Measurements from ENCODE around the gene ITGB5. TPM values are rescaled to one million over a fixed set of nuclear protein-coding genes. Genes with fewer than 3 reads are reported as not detected.
A peak's percentile ranks its signal among the peaks of the same experiment; 100 is the strongest.

ITGB5 gene
- total RNA-seq, 4 donors from 2014 or later, result 114 to 217 (median 193) TPM

GRCh38 chr3:124770336-124771082, 116.7 kb downstream of the ITGB5 start:
- Histone ChIP-seq H3K27ac (peak overlapping the region in 2 of 4 donors; percentile 44 to 61), H3K4me1 (peaks cover 0 to 59% (median 34%) of the 10 kb centered on the region in 4 donors), H3K27me3 (no peaks in the 10 kb centered on the region), H3K9me3 (no peaks in the 10 kb centered on the region), H3K36me3 (peaks cover 0 to 41% (median 0%) of the 10 kb centered on the region in 3 donors), H3K4me3 (no peak overlapping the region)
- DNase-seq (ENCODE audit: low spot score in 2 of 2), result no peak
- 50 to 64% methylated on average over 9 to 10 of the region's 10 CpGs for WGBS, 2 donors
- TF ChIP-seq EP300 (IDR thresholded peaks at IDR 0.05), result no peak
- TF ChIP-seq POLR2A (IDR thresholded peaks at IDR 0.05), result no peak
- no peak for TF ChIP-seq CTCF (IDR thresholded peaks at IDR 0.05)

DNA sequence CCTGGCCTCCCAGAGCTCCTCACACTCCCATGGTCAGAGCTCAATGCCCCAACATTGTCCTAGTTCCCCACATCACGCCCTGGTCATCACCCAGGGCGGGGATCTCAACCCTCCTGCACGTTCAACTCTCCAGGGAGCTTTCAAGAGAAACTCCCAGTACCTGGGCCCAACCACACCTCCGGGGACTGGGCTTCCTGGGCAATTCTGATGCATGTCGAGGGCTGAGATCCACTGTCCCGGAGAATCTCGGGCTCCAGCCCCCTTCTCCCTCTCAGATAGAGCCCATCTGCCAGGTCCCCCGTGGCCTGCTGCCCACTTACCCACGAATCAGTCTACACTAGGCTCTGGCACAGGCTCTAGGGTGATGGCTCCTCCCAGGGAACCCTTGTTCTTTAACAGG, 117.7 kb downstream of the ITGB5 start:
- Histone ChIP-seq H3K27me3 (no peaks in the 10 kb centered on the region), H3K4me3 (no peak overlapping the region), H3K36me3 (peaks cover 0 to 52% (median 0%) of the 10 kb centered on the region in 3 donors), H3K9me3 (no peaks in the 10 kb centered on the region), H3K4me1 (peaks cover 0 to 53% (median 26%) of the 10 kb centered on the region in 4 donors), H3K27ac (no peak overlapping the region)
- TF ChIP-seq POLR2A (IDR thresholded peaks at IDR 0.05), result no peak
- TF ChIP-seq EP300 (IDR thresholded peaks at IDR 0.05), result no peak
- TF ChIP-seq CTCF (IDR thresholded peaks at IDR 0.05), result no peak
- WGBS, 2 donors, result 94 to 95% methylated on average over 9 of the region's 9 CpGs
- DNase-seq (ENCODE audit: low spot score in 2 of 2), result no peak

DNA sequence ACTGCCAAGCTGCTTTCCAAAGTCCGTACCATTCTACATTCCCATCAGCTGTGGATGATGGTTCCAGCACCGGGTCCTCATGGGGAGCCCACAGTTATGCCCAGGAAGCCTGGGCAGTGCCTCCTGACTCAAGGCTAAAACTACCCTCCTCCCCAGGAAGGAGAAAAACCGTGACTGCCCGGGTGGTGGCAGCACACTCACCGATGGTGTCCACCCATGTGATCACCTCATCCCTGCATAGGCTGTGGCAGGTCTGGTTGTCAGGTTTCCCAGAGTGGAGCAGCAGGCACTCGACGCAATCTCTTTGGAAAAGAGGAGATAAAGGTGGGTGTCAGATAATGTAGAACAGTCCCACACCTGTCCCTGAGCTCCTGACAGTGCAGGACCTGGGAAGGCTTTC, 118.4 kb downstream of the ITGB5 start:
- peaks cover 0 to 58% (median 0%) of the 10 kb centered on the region in 3 donors for H3K36me3 ChIP-seq
- DNase-seq (ENCODE audit: low spot score in 2 of 2), result no peak

GRCh38 chr3:124767691-124768090, 119.5 kb downstream of the ITGB5 start:
- Histone ChIP-seq H3K27ac (no peak overlapping the region), H3K27me3 (no peaks in the 10 kb centered on the region), H3K4me3 (no peak overlapping the region), H3K36me3 (peaks cover 0 to 69% (median 0%) of the 10 kb centered on the region in 3 donors), H3K4me1 (peaks cover 0 to 35% (median 20%) of the 10 kb centered on the region in 4 donors), H3K9me3 (no peaks in the 10 kb centered on the region)
- 94 to 95% methylated on average over 4 to 6 of the region's 6 CpGs for WGBS, 2 donors
- TF ChIP-seq POLR2A (IDR thresholded peaks at IDR 0.05) (no peak), CTCF (IDR thresholded peaks at IDR 0.05) (no peak), EP300 (IDR thresholded peaks at IDR 0.05) (no peak)
- no peak for DNase-seq (ENCODE audit: low spot score in 2 of 2)

More for the DNA sequence above, 118.4 kb downstream of the ITGB5 start:
- no peak overlapping the region for H3K27ac ChIP-seq
- H3K27me3 ChIP-seq, result no peaks in the 10 kb centered on the region
- no peak overlapping the region for H3K4me3 ChIP-seq
- no peaks in the 10 kb centered on the region for H3K9me3 ChIP-seq
- peaks cover 0 to 47% (median 21%) of the 10 kb centered on the region in 4 donors for H3K4me1 ChIP-seq
- 67 to 80% methylated on average over 5 to 7 of the region's 7 CpGs for WGBS, 2 donors
- TF ChIP-seq EP300 (IDR thresholded peaks at IDR 0.05) (no peak), POLR2A (IDR thresholded peaks at IDR 0.05) (no peak), CTCF (IDR thresholded peaks at IDR 0.05) (peak in 1 of 5 experiments; percentile 15)

DNA sequence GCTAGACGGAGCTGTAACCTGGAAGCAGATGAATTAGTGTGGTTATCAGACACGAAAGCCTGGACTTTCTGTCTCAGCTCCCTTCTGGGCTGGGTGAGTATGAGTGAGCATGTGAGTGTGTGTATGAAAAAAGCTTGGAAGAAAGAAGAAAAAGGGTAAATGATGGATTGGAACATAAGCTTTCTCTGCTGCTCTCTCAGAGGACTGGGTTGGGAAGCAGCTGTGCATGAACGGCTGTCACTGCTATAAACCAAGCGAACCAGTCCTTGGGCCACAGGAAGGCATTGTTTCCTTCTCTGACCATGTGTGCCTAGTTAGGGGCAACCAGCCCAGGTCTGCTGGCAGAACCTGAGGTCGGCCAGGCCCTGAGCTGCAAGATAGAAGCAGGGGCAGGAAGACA, 119.9 kb downstream of the ITGB5 start:
- DNase-seq (ENCODE audit: low spot score in 2 of 2), result no peak
- 83 to 84% methylated on average over 5 of the region's 5 CpGs for WGBS, 2 donors
- TF ChIP-seq EP300 (IDR thresholded peaks at IDR 0.05), result no peak
- Histone ChIP-seq H3K4me3 (no peak overlapping the region), H3K4me1 (peaks cover 0 to 31% (median 16%) of the 10 kb centered on the region in 4 donors), H3K9me3 (no peaks in the 10 kb centered on the region), H3K27me3 (no peaks in the 10 kb centered on the region), H3K27ac (no peak overlapping the region), H3K36me3 (peaks cover 0 to 69% (median 0%) of the 10 kb centered on the region in 3 donors)
